DOHH2 (cell line): ENCODE measurements around the gene FBXO42.

Experiments used
- H3F3A ChIP-seq: fragments of 200-600 bp; sonication (generic), shearing (Covaris generic); 2 replicates; pipeline ENCODE4 v1.6.0; 2016; ENCODE audit warnings: antibody characterized with exemption, mild to moderate bottlenecking; ENCODE audit not compliant: control insufficient read depth, insufficient read depth
- H3K27ac ChIP-seq: fragments of 200-600 bp; sonication (generic); 2 replicates; pipeline ENCODE4 v1.5.1; 2014; ENCODE audit warnings: low read depth, mild to moderate bottlenecking, low read length, moderate library complexity
- H3K27me3 ChIP-seq: fragments of 200-600 bp; sonication (generic); 2 replicates; pipeline ENCODE4 v1.6.1; 2014; ENCODE audit warnings: mild to moderate bottlenecking, low read length, mixed read lengths; ENCODE audit not compliant: control insufficient read depth
- H3K36me3 ChIP-seq: fragments of 200-600 bp; sonication (generic); 2 replicates; pipeline ENCODE4 v1.6.1; 2014; ENCODE audit warnings: mild to moderate bottlenecking, low read length, moderate library complexity, mixed read lengths; ENCODE audit not compliant: control insufficient read depth
- H3K4me1 ChIP-seq: fragments of 200-600 bp; sonication (generic); 2 replicates; pipeline ENCODE4 v1.6.1; 2014; ENCODE audit warnings: mild to moderate bottlenecking, low read length, mixed read lengths; ENCODE audit not compliant: control insufficient read depth
- H3K4me2 ChIP-seq: fragments of 200-600 bp; sonication (generic); 2 replicates; pipeline ENCODE4 v1.6.0; 2014; ENCODE audit warnings: mild to moderate bottlenecking, low read length, moderate library complexity
- H3K4me3 ChIP-seq: fragments of 200-600 bp; sonication (generic); 2 replicates; pipeline ENCODE4 v1.5.1; 2014; ENCODE audit warnings: mild to moderate bottlenecking, low read length, mixed read lengths
- H3K79me2 ChIP-seq: fragments of 200-600 bp; sonication (generic); 2 replicates; pipeline ENCODE4 v1.6.1; 2014; ENCODE audit warnings: mild to moderate bottlenecking, low read length, mixed read lengths; ENCODE audit not compliant: control insufficient read depth
- H3K9me2 ChIP-seq: fragments of 200-600 bp; sonication (generic); replicated peaks from 2 replicates; pipeline ENCODE4 v1.6.1; 2014; ENCODE audit warnings: mild to moderate bottlenecking, low read length, mixed read lengths; ENCODE audit not compliant: control insufficient read depth
- H3K9me3 ChIP-seq: fragments of 200-600 bp; sonication (generic); 2 replicates; pipeline ENCODE4 v1.6.1; 2014; ENCODE audit warnings: antibody characterized with exemption, low read length, mixed read lengths; ENCODE audit not compliant: control insufficient read depth, insufficient read depth
- H4K20me1 ChIP-seq: fragments of 200-600 bp; sonication (generic); 2 replicates; pipeline ENCODE4 v1.6.0; 2014; ENCODE audit warnings: low read depth, mild to moderate bottlenecking, antibody characterized with exemption, low read length, moderate library complexity; ENCODE audit not compliant: control insufficient read depth, insufficient read depth
- CTCF ChIP-seq: fragments of 200-600 bp; sonication (generic); IDR thresholded peaks from one replicate; pipeline ENCODE4 v1.5.1; 2014; ENCODE audit warnings: antibody characterized with exemption, mild to moderate bottlenecking, low read depth, low read length; ENCODE audit not compliant: poor library complexity, severe bottlenecking
- EZH2phosphoT487 ChIP-seq: fragments of 200-600 bp; sonication (generic); IDR thresholded peaks from 2 replicates; pipeline ENCODE4 v1.6.1; 2017; ENCODE audit warnings: borderline replicate concordance, mild to moderate bottlenecking, antibody characterized with exemption, low read length, moderate library complexity, mixed read lengths

FBXO42 gene

GRCh38 chr1:16302709-16303627 is 49.3 kb downstream of the FBXO42 start:
- H3K4me3 ChIP-seq: no peak overlapping the region
- H3K36me3 ChIP-seq: peaks cover 48% of the 10 kb centered on the region
- no peaks in the 10 kb centered on the region for H3K27me3 ChIP-seq
- no peaks in the 10 kb centered on the region for H3K9me2 ChIP-seq
- H3K27ac ChIP-seq: no peak overlapping the region
- no peaks in the 10 kb centered on the region for H4K20me1 ChIP-seq
- no peaks in the 10 kb centered on the region for H3K79me2 ChIP-seq
- no peak for TF ChIP-seq CTCF
- no peak for TF ChIP-seq EZH2phosphoT487
- H3K4me2 ChIP-seq: no peak overlapping the region
- no peaks in the 10 kb centered on the region for H3F3A ChIP-seq
- H3K9me3 ChIP-seq: no peaks in the 10 kb centered on the region
- no peaks in the 10 kb centered on the region for H3K4me1 ChIP-seq

- no peaks in the 10 kb centered on the region for H3K4me1 ChIP-seq
- no peak overlapping the region for H3K27ac ChIP-seq
- no peaks in the 10 kb centered on the region for H3K27me3 ChIP-seq
- TF ChIP-seq CTCF (no peak), EZH2phosphoT487 (no peak)
- no peak overlapping the region for H3K4me2 ChIP-seq
- H3K79me2 ChIP-seq: no peaks in the 10 kb centered on the region
- no peaks in the 10 kb centered on the region for H3F3A ChIP-seq
- no peaks in the 10 kb centered on the region for H4K20me1 ChIP-seq
- H3K4me3 ChIP-seq: no peak overlapping the region
- H3K36me3 ChIP-seq: peaks cover 38% of the 10 kb centered on the region
- H3K9me2 ChIP-seq: no peaks in the 10 kb centered on the region
- H3K9me3 ChIP-seq: no peaks in the 10 kb centered on the region
Measured at GRCh38 chr1:16300436-16300835, 51.8 kb downstream of the FBXO42 start.

GRCh38 chr1:16298653-16299052 is 53.6 kb downstream of the FBXO42 start:
- Histone ChIP-seq H3K9me3 (no peaks in the 10 kb centered on the region), H3K4me2 (no peak overlapping the region), H3K4me3 (no peak overlapping the region), H3K27me3 (no peaks in the 10 kb centered on the region), H3F3A (no peaks in the 10 kb centered on the region), H3K27ac (no peak overlapping the region), H3K9me2 (no peaks in the 10 kb centered on the region), H3K4me1 (no peaks in the 10 kb centered on the region), H3K79me2 (no peaks in the 10 kb centered on the region), H3K36me3 (peaks cover 38% of the 10 kb centered on the region), H4K20me1 (no peaks in the 10 kb centered on the region)
- TF ChIP-seq CTCF (no peak), EZH2phosphoT487 (no peak)
